Suprapubic skin (tissue), 4 donors: Measurements from ENCODE around the gene CGB8.

ENCODE experiments used
- CTCF ChIP-seq, 2 donors: fragments of 200-600 bp in 1 of 2; fragments of 450-650 bp in 1 of 2; sonication (generic) in 1 of 2; IDR thresholded peaks; one replicate each; pipeline ENCODE4 v1.5.1; 2016 to 2019; ENCODE audit warnings: antibody characterized with exemption in 2 of 2, mild to moderate bottlenecking in 1 of 2, moderate library complexity in 1 of 2
- EP300 ChIP-seq: sonication (generic); formaldehyde crosslinking; IDR thresholded peaks from one replicate; pipeline ENCODE4 v1.6.1; 2017; ENCODE audit warnings: antibody characterized with exemption
- POLR2A ChIP-seq, 2 donors: fragments of 450-650 bp; IDR thresholded peaks; one replicate each; pipeline ENCODE4 v1.6.1; 2017; ENCODE audit warnings: antibody characterized with exemption in 2 of 2, mild to moderate bottlenecking in 2 of 2, moderate library complexity in 2 of 2
- POLR2AphosphoS5 ChIP-seq, 3 donors: sonication (generic); formaldehyde crosslinking; IDR thresholded peaks; one replicate each; pipeline ENCODE4 v1.6.1; 2017; ENCODE audit warnings: antibody characterized with exemption in 3 of 3

GRCh38 chr19:49065905-49066512 lies 17.1 kb upstream of the CGB8 start:
- TF ChIP-seq CTCF (IDR thresholded peaks at IDR 0.05) (no peak), EP300 (no peak), POLR2A (IDR thresholded peaks at IDR 0.05) (no peak), POLR2AphosphoS5 (IDR thresholded peaks at IDR 0.05) (no peak)
